DOHH2 (cell line): ENCODE measurements around the gene TMEM130.

Source experiments
- H3F3A ChIP-seq: fragments of 200-600 bp; sonication (generic), shearing (Covaris generic); 2 replicates; pipeline ENCODE4 v1.6.0; 2016; ENCODE audit warnings: antibody characterized with exemption, mild to moderate bottlenecking; ENCODE audit not compliant: control insufficient read depth, insufficient read depth
- H3K27ac ChIP-seq: fragments of 200-600 bp; sonication (generic); 2 replicates; pipeline ENCODE4 v1.5.1; 2014; ENCODE audit warnings: low read depth, mild to moderate bottlenecking, low read length, moderate library complexity
- H3K27me3 ChIP-seq: fragments of 200-600 bp; sonication (generic); 2 replicates; pipeline ENCODE4 v1.6.1; 2014; ENCODE audit warnings: mild to moderate bottlenecking, low read length, mixed read lengths; ENCODE audit not compliant: control insufficient read depth
- H3K36me3 ChIP-seq: fragments of 200-600 bp; sonication (generic); 2 replicates; pipeline ENCODE4 v1.6.1; 2014; ENCODE audit warnings: mild to moderate bottlenecking, low read length, moderate library complexity, mixed read lengths; ENCODE audit not compliant: control insufficient read depth
- H3K4me1 ChIP-seq: fragments of 200-600 bp; sonication (generic); 2 replicates; pipeline ENCODE4 v1.6.1; 2014; ENCODE audit warnings: mild to moderate bottlenecking, low read length, mixed read lengths; ENCODE audit not compliant: control insufficient read depth
- H3K4me2 ChIP-seq: fragments of 200-600 bp; sonication (generic); 2 replicates; pipeline ENCODE4 v1.6.0; 2014; ENCODE audit warnings: mild to moderate bottlenecking, low read length, moderate library complexity
- H3K4me3 ChIP-seq: fragments of 200-600 bp; sonication (generic); 2 replicates; pipeline ENCODE4 v1.5.1; 2014; ENCODE audit warnings: mild to moderate bottlenecking, low read length, mixed read lengths
- H3K79me2 ChIP-seq: fragments of 200-600 bp; sonication (generic); 2 replicates; pipeline ENCODE4 v1.6.1; 2014; ENCODE audit warnings: mild to moderate bottlenecking, low read length, mixed read lengths; ENCODE audit not compliant: control insufficient read depth
- H3K9me2 ChIP-seq: fragments of 200-600 bp; sonication (generic); replicated peaks from 2 replicates; pipeline ENCODE4 v1.6.1; 2014; ENCODE audit warnings: mild to moderate bottlenecking, low read length, mixed read lengths; ENCODE audit not compliant: control insufficient read depth
- H3K9me3 ChIP-seq: fragments of 200-600 bp; sonication (generic); 2 replicates; pipeline ENCODE4 v1.6.1; 2014; ENCODE audit warnings: antibody characterized with exemption, low read length, mixed read lengths; ENCODE audit not compliant: control insufficient read depth, insufficient read depth
- H4K20me1 ChIP-seq: fragments of 200-600 bp; sonication (generic); 2 replicates; pipeline ENCODE4 v1.6.0; 2014; ENCODE audit warnings: low read depth, mild to moderate bottlenecking, antibody characterized with exemption, low read length, moderate library complexity; ENCODE audit not compliant: control insufficient read depth, insufficient read depth
- EZH2phosphoT487 ChIP-seq: fragments of 200-600 bp; sonication (generic); IDR thresholded peaks from 2 replicates; pipeline ENCODE4 v1.6.1; 2017; ENCODE audit warnings: borderline replicate concordance, mild to moderate bottlenecking, antibody characterized with exemption, low read length, moderate library complexity, mixed read lengths
- TF ChIP-seq, protein P1 (sequence below): fragments of 200-600 bp; sonication (generic); IDR thresholded peaks from one replicate; pipeline ENCODE4 v1.5.1; 2014; ENCODE audit warnings: antibody characterized with exemption, mild to moderate bottlenecking, low read depth, low read length; ENCODE audit not compliant: poor library complexity, severe bottlenecking

Gene TMEM130

DNA sequence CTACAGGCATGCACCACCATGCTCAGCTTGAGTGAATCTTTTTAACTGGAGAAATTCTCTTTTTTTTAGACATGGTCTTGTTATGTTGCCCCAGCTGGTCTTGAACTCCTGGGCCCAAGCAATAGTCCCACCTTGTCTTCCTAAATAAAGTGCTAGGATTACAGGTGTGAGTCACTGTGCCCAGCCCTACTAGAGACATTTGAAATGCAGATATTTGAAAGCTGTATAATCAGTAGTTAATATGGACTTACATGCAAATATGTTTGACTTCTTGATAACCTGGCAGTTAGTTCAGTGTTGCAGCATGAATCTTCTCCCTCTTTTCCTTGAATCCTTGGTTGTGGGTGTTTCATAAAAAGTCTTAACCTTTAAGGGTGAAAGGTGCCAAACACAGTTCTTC lies 17.2 kb upstream of the TMEM130 start:
- no peaks in the 10 kb centered on the region for H3K9me3 ChIP-seq
- H3K27ac ChIP-seq: no peak overlapping the region
- peaks cover 6% of the 10 kb centered on the region; the same call in 1 of the 2 replicates for H4K20me1 ChIP-seq
- H3K9me2 ChIP-seq: no peaks in the 10 kb centered on the region
- H3K4me1 ChIP-seq: peaks cover 29% of the 10 kb centered on the region
- no peak overlapping the region for H3K4me2 ChIP-seq
- TF ChIP-seq EZH2phosphoT487: no peak
- TF ChIP-seq, protein P1, sequence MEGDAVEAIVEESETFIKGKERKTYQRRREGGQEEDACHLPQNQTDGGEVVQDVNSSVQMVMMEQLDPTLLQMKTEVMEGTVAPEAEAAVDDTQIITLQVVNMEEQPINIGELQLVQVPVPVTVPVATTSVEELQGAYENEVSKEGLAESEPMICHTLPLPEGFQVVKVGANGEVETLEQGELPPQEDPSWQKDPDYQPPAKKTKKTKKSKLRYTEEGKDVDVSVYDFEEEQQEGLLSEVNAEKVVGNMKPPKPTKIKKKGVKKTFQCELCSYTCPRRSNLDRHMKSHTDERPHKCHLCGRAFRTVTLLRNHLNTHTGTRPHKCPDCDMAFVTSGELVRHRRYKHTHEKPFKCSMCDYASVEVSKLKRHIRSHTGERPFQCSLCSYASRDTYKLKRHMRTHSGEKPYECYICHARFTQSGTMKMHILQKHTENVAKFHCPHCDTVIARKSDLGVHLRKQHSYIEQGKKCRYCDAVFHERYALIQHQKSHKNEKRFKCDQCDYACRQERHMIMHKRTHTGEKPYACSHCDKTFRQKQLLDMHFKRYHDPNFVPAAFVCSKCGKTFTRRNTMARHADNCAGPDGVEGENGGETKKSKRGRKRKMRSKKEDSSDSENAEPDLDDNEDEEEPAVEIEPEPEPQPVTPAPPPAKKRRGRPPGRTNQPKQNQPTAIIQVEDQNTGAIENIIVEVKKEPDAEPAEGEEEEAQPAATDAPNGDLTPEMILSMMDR: no peak
- H3F3A ChIP-seq: peaks cover 4% of the 10 kb centered on the region
- H3K36me3 ChIP-seq: peaks cover 85% of the 10 kb centered on the region
- peaks cover 47% of the 10 kb centered on the region for H3K79me2 ChIP-seq
- H3K27me3 ChIP-seq: no peaks in the 10 kb centered on the region
- H3K4me3 ChIP-seq: no peak overlapping the region

DNA sequence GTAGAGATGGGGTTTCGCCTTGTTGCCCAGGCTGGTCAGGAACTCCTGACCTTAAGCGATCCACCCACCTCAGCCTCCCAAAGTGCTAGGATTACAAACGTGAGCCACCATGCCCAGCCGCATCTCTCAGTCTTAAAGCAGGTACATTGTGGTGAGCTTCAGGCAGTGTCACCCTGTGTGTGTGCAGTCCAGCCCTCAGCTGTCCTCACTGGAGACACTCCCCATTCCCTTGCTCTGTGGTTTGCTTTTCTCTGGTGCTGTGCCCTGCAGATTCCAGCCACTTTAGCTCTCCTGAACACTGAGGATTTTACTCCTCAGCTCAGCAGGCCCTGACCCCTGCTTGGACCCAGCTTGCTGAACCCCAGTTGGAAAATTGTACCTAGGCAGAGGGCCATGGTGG lies 14.6 kb upstream of the TMEM130 start:
- Histone ChIP-seq H3K4me1 (peaks cover 44% of the 10 kb centered on the region), H3F3A (peaks cover 8% of the 10 kb centered on the region), H4K20me1 (peaks cover 14% of the 10 kb centered on the region; the same call in 1 of the 2 replicates), H3K27me3 (no peaks in the 10 kb centered on the region), H3K36me3 (peaks cover 88% of the 10 kb centered on the region), H3K27ac (peak overlapping the region; percentile 48), H3K4me2 (peak overlapping the region; percentile 63), H3K9me3 (no peaks in the 10 kb centered on the region), H3K4me3 (peak overlapping the region; percentile 54), H3K79me2 (peaks cover 71% of the 10 kb centered on the region), H3K9me2 (no peaks in the 10 kb centered on the region)
- TF ChIP-seq, protein P1: no peak
- TF ChIP-seq EZH2phosphoT487: no peak

DNA sequence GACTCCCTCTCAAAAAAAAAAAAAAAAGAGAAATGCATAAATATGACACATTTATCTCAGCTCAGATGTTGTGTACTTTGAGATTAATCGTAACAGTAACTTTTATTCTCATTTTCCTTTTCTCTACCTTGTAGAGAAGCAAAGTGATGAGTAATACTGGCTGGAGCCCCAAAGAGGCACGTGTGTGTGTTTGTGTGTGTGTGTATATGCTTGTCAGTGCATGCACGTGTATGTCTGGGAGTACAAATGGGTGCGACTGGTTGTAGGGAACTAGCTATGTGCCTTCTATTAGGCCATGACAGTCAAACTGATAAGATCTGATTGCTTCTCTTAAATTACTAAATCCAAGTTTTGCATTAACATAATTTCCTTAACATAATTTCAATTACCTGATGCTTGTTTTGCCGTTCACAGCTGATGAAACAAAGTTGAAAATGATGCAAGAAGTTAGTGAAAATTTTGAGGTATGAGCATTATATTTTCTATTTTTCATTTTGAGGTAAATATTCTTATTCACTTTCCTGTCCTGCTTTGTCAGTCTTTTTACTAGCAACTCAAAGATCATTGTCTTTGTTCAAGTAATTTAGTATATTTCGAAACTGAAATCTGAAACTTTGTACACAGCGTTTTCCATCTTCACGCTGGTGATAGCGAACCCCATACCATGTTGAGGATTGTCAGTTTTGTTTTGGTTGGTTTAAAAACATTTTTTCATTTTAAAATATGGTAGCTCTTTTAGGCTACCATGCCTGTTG lies 11.9 kb upstream of the TMEM130 start:
- Histone ChIP-seq H3K36me3 (peaks cover 68% of the 10 kb centered on the region), H3K4me3 (no peak overlapping the region), H3K4me1 (peaks cover 49% of the 10 kb centered on the region), H3K9me3 (no peaks in the 10 kb centered on the region), H3F3A (peaks cover 8% of the 10 kb centered on the region), H3K4me2 (no peak overlapping the region), H3K9me2 (no peaks in the 10 kb centered on the region), H3K27ac (no peak overlapping the region), H4K20me1 (peaks cover 14% of the 10 kb centered on the region; the same call in 1 of the 2 replicates), H3K27me3 (no peaks in the 10 kb centered on the region; the same call in 1 of the 2 replicates), H3K79me2 (peaks cover 74% of the 10 kb centered on the region)
- no peak for TF ChIP-seq EZH2phosphoT487
- TF ChIP-seq, protein P1: no peak
